ENCODE data around the gene HOXD13.
A peak's percentile ranks its signal among the peaks of the same experiment; 100 is the strongest.

HOXD13 gene

GRCh38 chr2:176085861-176086771 is 6.4 kb upstream of the HOXD13 start:
- H3K27me3 Mint-ChIP-seq: peaks cover 100% of the 10 kb centered on the region
- H3K36me3 Mint-ChIP-seq (ENCODE audit: low read depth): peaks cover 3% of the 10 kb centered on the region
- H3K9me3 Mint-ChIP-seq: peaks cover 13% of the 10 kb centered on the region
- peaks cover 9% of the 10 kb centered on the region for H3K4me1 Mint-ChIP-seq (ENCODE audit: low read depth)
- no peak overlapping the region for H3K27ac Mint-ChIP-seq
- no peak overlapping the region for H3K4me3 Mint-ChIP-seq
- DNase-seq: peak; percentile 26

- no peak overlapping the region for H3K4me3 Mint-ChIP-seq
- H3K36me3 Mint-ChIP-seq (ENCODE audit: low read depth): peaks cover 3% of the 10 kb centered on the region
- no peak for DNase-seq
- H3K27me3 Mint-ChIP-seq: peaks cover 98% of the 10 kb centered on the region
- no peak overlapping the region for H3K27ac Mint-ChIP-seq
- peaks cover 10% of the 10 kb centered on the region for H3K4me1 Mint-ChIP-seq (ENCODE audit: low read depth)
- H3K9me3 Mint-ChIP-seq: peaks cover 10% of the 10 kb centered on the region
Observed at GRCh38 chr2:176087330-176088047, 5.0 kb upstream of the HOXD13 start.

GRCh38 chr2:176088048-176088936 is 4.2 kb upstream of the HOXD13 start:
- no peaks in the 10 kb centered on the region for H3K36me3 Mint-ChIP-seq (ENCODE audit: low read depth)
- H3K27me3 Mint-ChIP-seq: peaks cover 93% of the 10 kb centered on the region
- peaks cover 10% of the 10 kb centered on the region for H3K9me3 Mint-ChIP-seq
- H3K4me1 Mint-ChIP-seq (ENCODE audit: low read depth): peaks cover 13% of the 10 kb centered on the region
- peak; percentile 48 for DNase-seq
- H3K27ac Mint-ChIP-seq: no peak overlapping the region
- H3K4me3 Mint-ChIP-seq: peak overlapping the region; percentile 55

- peaks cover 93% of the 10 kb centered on the region for H3K27me3 Mint-ChIP-seq
- H3K4me3 Mint-ChIP-seq: no peak overlapping the region
- H3K4me1 Mint-ChIP-seq (ENCODE audit: low read depth): peaks cover 21% of the 10 kb centered on the region
- no peaks in the 10 kb centered on the region for H3K36me3 Mint-ChIP-seq (ENCODE audit: low read depth)
- H3K27ac Mint-ChIP-seq: no peak overlapping the region
- H3K9me3 Mint-ChIP-seq: peaks cover 8% of the 10 kb centered on the region
- no peak for DNase-seq
Observed at GRCh38 chr2:176088937-176089842, 3.3 kb upstream of the HOXD13 start.

GRCh38 chr2:176089843-176090395 is 2.6 kb upstream of the HOXD13 start:
- Mint-ChIP-seq H3K27me3 (peaks cover 93% of the 10 kb centered on the region), H3K4me1 (ENCODE audit: low read depth) (peaks cover 21% of the 10 kb centered on the region), H3K9me3 (peaks cover 8% of the 10 kb centered on the region), H3K27ac (no peak overlapping the region), H3K36me3 (ENCODE audit: low read depth) (no peaks in the 10 kb centered on the region), H3K4me3 (no peak overlapping the region)
- no peak for DNase-seq

- Mint-ChIP-seq H3K4me3 (no peak overlapping the region), H3K36me3 (ENCODE audit: low read depth) (no peaks in the 10 kb centered on the region), H3K27ac (no peak overlapping the region), H3K9me3 (peaks cover 8% of the 10 kb centered on the region), H3K4me1 (ENCODE audit: low read depth) (peaks cover 21% of the 10 kb centered on the region), H3K27me3 (peaks cover 93% of the 10 kb centered on the region)
- no peak for DNase-seq
Observed at GRCh38 chr2:176090862-176091261, 1.7 kb upstream of the HOXD13 start.

- peak overlapping the region; percentile 26 for H3K4me3 Mint-ChIP-seq
- H3K4me1 Mint-ChIP-seq (ENCODE audit: low read depth): peaks cover 25% of the 10 kb centered on the region
- H3K27ac Mint-ChIP-seq: peak overlapping the region; percentile 67
- no peaks in the 10 kb centered on the region for H3K36me3 Mint-ChIP-seq (ENCODE audit: low read depth)
- DNase-seq: peak; percentile 32
- peaks cover 93% of the 10 kb centered on the region for H3K27me3 Mint-ChIP-seq
- H3K9me3 Mint-ChIP-seq: peaks cover 8% of the 10 kb centered on the region
Observed at GRCh38 chr2:176091329-176092258, 927 bp upstream of the HOXD13 start.

GRCh38 chr2:176093145-176093897 is 800 bp downstream of the HOXD13 start:
- peak; percentile 35 for DNase-seq
- Mint-ChIP-seq H3K27me3 (peaks cover 93% of the 10 kb centered on the region), H3K36me3 (ENCODE audit: low read depth) (no peaks in the 10 kb centered on the region), H3K4me1 (ENCODE audit: low read depth) (peaks cover 38% of the 10 kb centered on the region), H3K27ac (peak overlapping the region; percentile 60), H3K4me3 (peak overlapping the region; percentile 18), H3K9me3 (peaks cover 8% of the 10 kb centered on the region)

GRCh38 chr2:176093898-176094249 is 1.4 kb downstream of the HOXD13 start:
- Mint-ChIP-seq H3K36me3 (ENCODE audit: low read depth) (no peaks in the 10 kb centered on the region), H3K9me3 (peaks cover 8% of the 10 kb centered on the region), H3K27me3 (peaks cover 93% of the 10 kb centered on the region), H3K4me3 (no peak overlapping the region), H3K27ac (peak overlapping the region; percentile 60), H3K4me1 (ENCODE audit: low read depth) (peaks cover 36% of the 10 kb centered on the region)
- DNase-seq: no peak

- Mint-ChIP-seq H3K27me3 (peaks cover 93% of the 10 kb centered on the region), H3K36me3 (ENCODE audit: low read depth) (no peaks in the 10 kb centered on the region), H3K27ac (no peak overlapping the region), H3K4me1 (ENCODE audit: low read depth) (peaks cover 36% of the 10 kb centered on the region), H3K4me3 (no peak overlapping the region), H3K9me3 (peaks cover 8% of the 10 kb centered on the region)
- DNase-seq: peak; percentile 27
Observed at GRCh38 chr2:176094349-176094748, 1.8 kb downstream of the HOXD13 start.

GRCh38 chr2:176095421-176095820 is 2.9 kb downstream of the HOXD13 start:
- no peak for DNase-seq
- Mint-ChIP-seq H3K27ac (no peak overlapping the region), H3K4me1 (ENCODE audit: low read depth) (peaks cover 36% of the 10 kb centered on the region), H3K27me3 (peaks cover 91% of the 10 kb centered on the region), H3K36me3 (ENCODE audit: low read depth) (no peaks in the 10 kb centered on the region), H3K9me3 (peaks cover 8% of the 10 kb centered on the region), H3K4me3 (no peak overlapping the region)
